H1 (cell line): ENCODE measurements around the gene ELP4. TPM values are rescaled to one million over a fixed set of nuclear protein-coding genes. Genes with fewer than 3 reads are reported as not detected.

Source experiments
- polyA plus RNA-seq, 7 experiments: library from polyadenylated mRNA; depleted of rRNA in 3 of 7; stranded (reverse) in 5 of 7; unstranded in 2 of 7; fragments of >200 nt in 5 of 7; fragments of 200-250 nt in 2 of 7; gene quantifications; 1 replicate in 5 of 7; 2 replicates in 1 of 7; 4 replicates in 1 of 7; pipeline versions ENCODE4 v1.2.1 to v1.2.3, GENCODE V29; 2011 to 2013; ENCODE audit warnings: missing spikeins in 2 of 7, mixed read lengths in 2 of 7
- total RNA-seq: library from RNA; stranded (reverse); fragmentation: NEBNext Ultra II Directional; extraction: Animal tissue kit (Norgen Biotek cat#: 25700); gene quantifications from 2 replicates; pipeline ENCODE4 v1.2.1, GENCODE V29; 2021

ELP4 gene
- total and polyA plus RNA-seq, 2 of the 8 experiments (the other 6 are each of a cell fraction or from before 2014, with no cell fraction given), result 14.0 to 18.6 TPM

Other genes with a start within 250 kb of the ELP4 start
- gene DCDC1, start 140.0 kb upstream of the ELP4 start, total RNA-seq, result 0.52 and 0.56 TPM in 2 replicates
- gene DCDC1, start 140.0 kb upstream of the ELP4 start, polyA plus RNA-seq (2011; rRNA removed), result 0.06 and 0.15 TPM in 2 replicates
- 21.1 TPM in 2 replicates for gene DNAJC24, start 139.9 kb upstream of the ELP4 start, total RNA-seq
- gene DNAJC24, start 139.9 kb upstream of the ELP4 start, polyA plus RNA-seq (2011; rRNA removed), result 6.8 and 7.2 TPM in 2 replicates
- 27.4 and 28.6 TPM in 2 replicates for gene IMMP1L, start 145 bp upstream of the ELP4 start, total RNA-seq
- 47.7 and 52.3 TPM in 2 replicates for gene IMMP1L, start 145 bp upstream of the ELP4 start, polyA plus RNA-seq (2011; rRNA removed)